ENCODE results near the gene UBE2U. TPM values are rescaled to one million over a fixed set of nuclear protein-coding genes. Genes with fewer than 3 reads are reported as not detected.
A peak's percentile ranks its signal among the peaks of the same experiment; 100 is the strongest.
"Not testable (repeated sequence)": the region's sequence is repeated elsewhere in the genome, so short reads cannot be mapped to it uniquely, and the experiment has no call there.

UBE2U gene
- total RNA-seq, 1 donor from 2014 or later, result not detected

- Mint-ChIP-seq H3K9me3 (peaks cover 5% of the 10 kb centered on the region), H3K27me3 (ENCODE audit: low read depth) (no peaks in the 10 kb centered on the region), H3K4me1 (peaks cover 17% of the 10 kb centered on the region), H3K4me3 (no peak overlapping the region), H3K27ac (no peak overlapping the region), H3K36me3 (no peaks in the 10 kb centered on the region)
- TF ChIP-seq, protein P1, sequence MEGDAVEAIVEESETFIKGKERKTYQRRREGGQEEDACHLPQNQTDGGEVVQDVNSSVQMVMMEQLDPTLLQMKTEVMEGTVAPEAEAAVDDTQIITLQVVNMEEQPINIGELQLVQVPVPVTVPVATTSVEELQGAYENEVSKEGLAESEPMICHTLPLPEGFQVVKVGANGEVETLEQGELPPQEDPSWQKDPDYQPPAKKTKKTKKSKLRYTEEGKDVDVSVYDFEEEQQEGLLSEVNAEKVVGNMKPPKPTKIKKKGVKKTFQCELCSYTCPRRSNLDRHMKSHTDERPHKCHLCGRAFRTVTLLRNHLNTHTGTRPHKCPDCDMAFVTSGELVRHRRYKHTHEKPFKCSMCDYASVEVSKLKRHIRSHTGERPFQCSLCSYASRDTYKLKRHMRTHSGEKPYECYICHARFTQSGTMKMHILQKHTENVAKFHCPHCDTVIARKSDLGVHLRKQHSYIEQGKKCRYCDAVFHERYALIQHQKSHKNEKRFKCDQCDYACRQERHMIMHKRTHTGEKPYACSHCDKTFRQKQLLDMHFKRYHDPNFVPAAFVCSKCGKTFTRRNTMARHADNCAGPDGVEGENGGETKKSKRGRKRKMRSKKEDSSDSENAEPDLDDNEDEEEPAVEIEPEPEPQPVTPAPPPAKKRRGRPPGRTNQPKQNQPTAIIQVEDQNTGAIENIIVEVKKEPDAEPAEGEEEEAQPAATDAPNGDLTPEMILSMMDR (IDR thresholded peaks at IDR 0.05; ENCODE audit: unreplicated experiment), result no peak
- no peak for DNase-seq (ENCODE audit: low spot score in 2 of 2, unreplicated experiment in 2 of 2)
Observed at GRCh38 chr1:64231153-64231552, 27.7 kb downstream of the UBE2U start.

DNA sequence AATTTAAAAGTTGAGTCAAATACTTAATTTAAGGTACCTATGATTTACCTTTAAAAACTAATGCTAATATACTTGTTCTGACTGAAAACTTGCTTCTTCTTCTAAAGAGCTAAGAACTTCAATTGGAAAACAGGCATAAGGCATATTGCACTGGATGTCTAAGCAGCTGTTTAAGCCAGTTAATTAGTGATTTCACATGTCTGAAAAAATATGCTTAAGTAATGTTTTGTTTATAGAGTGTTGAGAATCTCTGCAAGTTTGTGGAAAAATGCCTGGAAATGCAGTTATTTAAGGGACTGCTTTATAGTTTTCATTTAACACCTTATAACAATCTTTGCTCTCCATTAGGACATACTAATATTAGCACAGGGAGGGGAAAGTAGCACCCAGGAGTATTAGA is 28.2 kb downstream of the UBE2U start:
- H3K36me3 Mint-ChIP-seq, result no peaks in the 10 kb centered on the region
- no peak overlapping the region for H3K27ac Mint-ChIP-seq
- peaks cover 17% of the 10 kb centered on the region for H3K4me1 Mint-ChIP-seq
- peaks cover 5% of the 10 kb centered on the region for H3K9me3 Mint-ChIP-seq
- no peak for DNase-seq (ENCODE audit: low spot score in 2 of 2, unreplicated experiment in 2 of 2)
- no peak overlapping the region for H3K4me3 Mint-ChIP-seq
- no peaks in the 10 kb centered on the region for H3K27me3 Mint-ChIP-seq (ENCODE audit: low read depth)
- TF ChIP-seq, protein P1 (IDR thresholded peaks at IDR 0.05; ENCODE audit: unreplicated experiment), result no peak

DNA sequence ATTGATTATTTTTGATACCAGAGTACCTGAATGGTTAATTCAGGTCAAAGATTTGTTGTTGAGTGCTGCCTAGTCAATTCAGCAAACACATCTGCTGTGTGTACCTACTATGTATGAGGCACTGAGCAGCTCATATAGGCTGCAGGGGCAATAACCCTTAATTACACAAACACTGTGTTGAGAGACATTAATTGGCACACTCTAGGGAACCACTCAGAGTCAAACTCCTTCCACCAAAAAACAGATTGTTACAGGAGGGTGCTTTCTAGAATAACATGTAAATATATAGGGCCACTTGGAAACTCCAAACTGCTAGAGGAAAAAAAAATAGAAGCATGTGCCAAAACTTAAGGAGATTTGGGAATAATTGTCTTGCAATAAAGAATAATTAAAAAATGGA is 31.3 kb downstream of the UBE2U start:
- DNase-seq (ENCODE audit: low spot score in 2 of 2, unreplicated experiment in 2 of 2), result no peak
- H3K36me3 Mint-ChIP-seq, result no peaks in the 10 kb centered on the region
- no peak overlapping the region for H3K4me3 Mint-ChIP-seq
- peaks cover 5% of the 10 kb centered on the region for H3K9me3 Mint-ChIP-seq
- TF ChIP-seq, protein P1 (IDR thresholded peaks at IDR 0.05; ENCODE audit: unreplicated experiment), result no peak
- H3K27ac Mint-ChIP-seq, result peak overlapping the region; percentile 36
- H3K27me3 Mint-ChIP-seq (ENCODE audit: low read depth), result no peaks in the 10 kb centered on the region
- peaks cover 17% of the 10 kb centered on the region for H3K4me1 Mint-ChIP-seq

GRCh38 chr1:64235181-64235580 is 31.8 kb downstream of the UBE2U start:
- Mint-ChIP-seq H3K4me3 (no peak overlapping the region), H3K27me3 (ENCODE audit: low read depth) (no peaks in the 10 kb centered on the region), H3K36me3 (no peaks in the 10 kb centered on the region)

DNA sequence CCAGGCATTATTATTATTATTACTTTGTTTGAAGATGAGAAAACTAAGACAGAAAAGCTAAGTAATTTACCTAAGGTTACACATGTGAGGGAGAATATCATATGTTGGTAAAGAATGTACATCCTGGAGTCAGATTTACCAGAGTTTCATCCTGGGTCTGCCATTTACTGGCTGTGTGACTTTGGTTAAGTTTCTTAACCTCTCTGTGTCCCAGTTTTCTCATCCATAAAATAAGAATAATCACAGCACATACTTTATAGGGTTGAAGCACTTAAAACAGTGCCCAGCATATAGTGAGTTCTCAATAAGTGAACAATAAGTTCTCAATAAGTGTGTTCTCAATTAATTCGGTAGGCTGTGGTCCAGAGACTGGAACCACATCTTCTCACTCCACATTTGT is 32.5 kb downstream of the UBE2U start:
- H3K36me3 Mint-ChIP-seq, result no peaks in the 10 kb centered on the region
- DNase-seq (ENCODE audit: low spot score in 2 of 2, unreplicated experiment in 2 of 2), result no peak
- H3K9me3 Mint-ChIP-seq, result peaks cover 5% of the 10 kb centered on the region
- peaks cover 19% of the 10 kb centered on the region for H3K4me1 Mint-ChIP-seq
- H3K27me3 Mint-ChIP-seq (ENCODE audit: low read depth), result no peaks in the 10 kb centered on the region
- H3K4me3 Mint-ChIP-seq, result no peak overlapping the region
- H3K27ac Mint-ChIP-seq, result no peak overlapping the region
- TF ChIP-seq, protein P1 (IDR thresholded peaks at IDR 0.05; ENCODE audit: unreplicated experiment), result no peak

More at GRCh38 chr1:64235181-64235580, 31.8 kb downstream of the UBE2U start:
- no peak for DNase-seq (ENCODE audit: low spot score in 2 of 2, unreplicated experiment in 2 of 2)
- H3K4me1 Mint-ChIP-seq, result peaks cover 17% of the 10 kb centered on the region
- H3K9me3 Mint-ChIP-seq, result peaks cover 5% of the 10 kb centered on the region
- H3K27ac Mint-ChIP-seq, result peak overlapping the region; percentile 74
- TF ChIP-seq, protein P1 (IDR thresholded peaks at IDR 0.05; ENCODE audit: unreplicated experiment), result no peak

DNA sequence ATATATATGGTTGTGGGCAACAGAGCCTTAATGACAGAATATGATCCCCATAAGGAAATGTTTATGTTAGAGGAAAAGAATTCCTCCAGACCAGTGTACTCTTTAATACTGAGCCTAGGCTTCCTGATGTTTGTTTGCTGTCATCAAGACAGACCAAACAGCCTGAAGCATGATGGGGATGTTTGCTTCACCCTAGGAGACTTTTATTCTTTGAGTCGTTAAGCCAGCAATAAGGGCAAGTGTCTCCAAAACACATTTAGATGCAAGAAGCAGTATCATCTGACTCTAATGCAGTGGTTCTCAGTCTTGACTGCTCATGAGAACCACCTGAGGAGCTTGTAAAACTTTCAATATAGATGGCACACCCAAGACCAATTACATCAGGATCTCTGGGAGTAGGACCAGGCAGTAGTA is 33.1 kb downstream of the UBE2U start:
- no peaks in the 10 kb centered on the region for H3K27me3 Mint-ChIP-seq (ENCODE audit: low read depth)
- H3K4me3 Mint-ChIP-seq, result no peak overlapping the region
- H3K9me3 Mint-ChIP-seq, result no peaks in the 10 kb centered on the region
- peaks cover 16% of the 10 kb centered on the region for H3K4me1 Mint-ChIP-seq
- H3K27ac Mint-ChIP-seq, result no peak overlapping the region
- TF ChIP-seq, protein P1 (IDR thresholded peaks at IDR 0.05; ENCODE audit: unreplicated experiment), result no peak
- no peaks in the 10 kb centered on the region for H3K36me3 Mint-ChIP-seq
- no peak for DNase-seq (ENCODE audit: low spot score in 2 of 2, unreplicated experiment in 2 of 2)

DNA sequence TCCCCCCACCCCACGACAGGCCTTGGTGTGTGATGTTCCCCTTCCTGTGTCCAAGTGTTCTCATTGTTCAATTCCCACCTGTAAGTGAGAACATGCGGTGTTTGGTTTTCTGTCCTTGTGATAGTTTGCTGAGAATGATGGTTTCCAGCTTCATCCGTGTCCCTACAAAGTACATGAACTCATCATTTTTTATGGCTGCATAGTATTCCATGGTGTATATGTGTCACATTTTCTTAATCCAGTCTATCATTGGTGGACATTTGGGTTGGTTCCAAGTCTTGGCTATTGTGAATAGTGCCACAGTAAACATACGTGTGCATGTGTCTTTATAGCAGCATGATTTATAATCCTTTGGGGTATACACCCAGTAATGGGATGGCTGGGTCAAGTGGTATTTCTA is 36.1 kb downstream of the UBE2U start:
- not testable (repeated sequence) for H3K9me3 Mint-ChIP-seq; H3K4me3 Mint-ChIP-seq; H3K36me3 Mint-ChIP-seq; H3K27me3 Mint-ChIP-seq (ENCODE audit: low read depth); H3K27ac Mint-ChIP-seq; DNase-seq (ENCODE audit: low spot score in 2 of 2, unreplicated experiment in 2 of 2)
- peaks cover 33% of the 10 kb centered on the region for H3K4me1 Mint-ChIP-seq
